Muscle of back (tissue), 11 donors: ENCODE results near the gene GRM4. TPM values are rescaled to one million over a fixed set of nuclear protein-coding genes. Genes with fewer than 3 reads are reported as not detected.

Experiments
- DNase-seq, 3 donors: peaks; one replicate each; pipeline versions ENCODE4 v3.0.0 to v3.0.0-alpha.2; 2013
- polyA plus RNA-seq, 10 donors: library from polyadenylated mRNA; unstranded; fragments of 120-200 nt; gene quantifications; one replicate each; pipeline ENCODE4 v1.2.1, GENCODE V29; 2013; ENCODE audit not compliant: insufficient read length in 10 of 10

Gene GRM4
- polyA plus RNA-seq, 10 donors: 0.48 to 2.6 (median 1.3) TPM

DNA sequence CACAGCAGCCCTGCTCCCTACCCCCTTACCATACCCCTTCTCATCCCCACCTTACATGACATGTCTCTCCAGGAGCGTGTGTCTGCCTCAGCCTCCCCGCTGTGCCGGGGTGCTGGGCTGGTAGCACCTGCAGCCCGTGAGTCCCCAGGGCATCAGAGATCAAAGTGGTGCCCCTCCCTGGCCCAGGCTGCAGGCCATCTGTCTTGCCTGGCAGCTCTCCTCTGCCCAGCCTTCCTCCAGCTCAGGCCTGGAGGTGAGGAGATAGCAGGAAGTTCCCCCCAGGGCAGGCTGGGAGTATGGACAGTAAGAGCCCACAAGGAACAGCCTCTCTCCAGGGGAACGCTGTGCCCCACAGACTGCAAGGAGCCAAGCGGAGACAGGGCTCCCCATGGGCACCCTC, 35.3 kb downstream of the GRM4 start:
- DNase-seq: no peak

DNA sequence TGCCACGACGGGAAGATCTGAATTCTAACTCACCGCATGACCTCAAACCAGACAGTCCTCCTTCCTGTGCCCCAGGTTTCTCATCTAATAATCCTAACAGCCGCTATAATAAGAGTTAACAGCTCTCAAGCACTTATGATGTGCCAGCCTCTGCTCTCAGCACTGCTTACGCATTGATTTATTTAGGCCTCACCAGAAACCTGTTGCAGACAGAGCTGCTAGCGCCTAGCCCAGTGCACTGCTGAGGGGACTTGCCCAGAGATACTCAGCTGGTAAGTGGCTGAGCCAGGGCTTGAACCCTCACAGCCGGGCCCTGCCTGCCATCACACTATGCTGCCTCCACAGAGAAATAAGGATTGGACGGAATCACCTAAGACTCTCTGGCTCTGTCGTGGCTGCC, 37.7 kb downstream of the GRM4 start:
- no peak for DNase-seq

DNA sequence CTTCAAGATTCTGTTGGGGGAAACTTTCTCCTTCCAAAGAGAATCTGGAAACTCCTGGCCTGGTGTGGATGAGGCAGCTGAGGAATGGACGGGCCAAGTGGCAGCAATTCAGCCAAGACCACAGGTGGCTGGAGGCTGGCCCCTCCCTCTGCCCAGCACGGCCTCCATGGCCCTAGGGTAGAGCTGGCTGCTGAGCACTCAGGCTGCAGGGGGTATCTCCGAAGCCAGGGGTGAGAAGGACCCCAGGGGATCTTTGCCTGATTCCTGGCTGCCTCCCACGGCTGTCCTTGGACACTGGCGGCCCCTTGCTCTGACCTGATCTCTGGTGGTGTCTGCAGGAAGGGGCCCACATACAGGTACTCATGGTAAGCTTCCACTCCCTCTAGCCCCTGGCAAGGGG, 39.0 kb downstream of the GRM4 start:
- no peak for DNase-seq

DNA sequence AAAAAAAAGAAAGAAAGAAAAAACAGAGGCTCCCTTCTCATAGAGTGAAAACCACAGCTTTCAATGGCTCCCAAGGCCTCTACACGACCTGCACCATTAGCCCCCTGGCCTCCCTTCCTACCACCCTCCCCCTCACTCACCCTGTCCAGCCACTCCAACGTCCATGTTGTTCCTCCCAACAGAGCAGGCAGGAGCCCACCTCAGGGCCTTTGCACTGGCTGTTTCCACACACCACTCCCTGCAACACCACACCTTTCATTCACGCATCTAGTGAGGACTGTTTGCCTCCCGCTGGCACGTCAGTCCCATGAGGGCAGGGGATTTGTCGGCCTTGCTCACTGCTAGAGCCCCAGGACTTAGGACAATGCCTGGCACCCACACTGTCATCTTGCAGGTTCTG, 39.5 kb downstream of the GRM4 start:
- no peak for DNase-seq

DNA sequence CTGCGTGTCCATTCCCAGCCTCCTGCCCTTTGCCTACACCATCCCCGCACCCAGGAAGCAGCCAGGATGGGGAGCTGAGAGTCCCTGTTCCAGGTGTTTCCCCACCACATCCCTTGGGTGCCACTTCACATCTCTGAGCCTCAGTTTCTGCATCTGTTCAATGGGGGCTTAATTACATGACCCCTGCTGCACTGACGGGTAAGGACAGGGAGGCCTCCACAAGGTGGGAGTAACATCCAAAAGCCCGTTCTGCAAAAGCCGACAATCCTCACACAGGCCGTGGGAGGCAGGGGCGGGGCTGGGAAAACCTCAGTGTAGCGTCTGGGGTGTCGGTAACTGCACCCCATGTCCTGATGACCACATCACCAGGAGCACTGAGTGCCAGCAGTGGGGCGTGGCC, 41.3 kb downstream of the GRM4 start:
- no peak for DNase-seq

DNA sequence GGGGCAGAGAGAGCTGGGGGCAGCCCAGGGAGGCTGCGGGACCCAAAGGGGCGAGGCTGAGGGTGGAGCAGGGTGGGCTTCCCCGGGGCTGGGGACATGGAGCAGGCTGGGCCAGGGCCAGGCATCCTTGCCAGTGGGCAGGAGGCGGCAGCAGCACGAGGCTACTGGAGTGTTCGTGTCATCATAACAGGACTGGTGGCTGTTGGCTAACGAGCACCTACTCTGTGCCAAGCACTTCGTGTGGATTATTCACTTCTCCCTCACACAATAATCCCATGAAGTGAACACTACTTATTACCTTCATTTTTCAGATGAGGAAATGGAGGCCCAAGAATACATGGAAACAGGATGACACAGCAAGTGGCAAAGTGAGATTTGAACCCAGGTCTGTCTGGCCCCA, 41.7 kb downstream of the GRM4 start:
- no peak for DNase-seq

DNA sequence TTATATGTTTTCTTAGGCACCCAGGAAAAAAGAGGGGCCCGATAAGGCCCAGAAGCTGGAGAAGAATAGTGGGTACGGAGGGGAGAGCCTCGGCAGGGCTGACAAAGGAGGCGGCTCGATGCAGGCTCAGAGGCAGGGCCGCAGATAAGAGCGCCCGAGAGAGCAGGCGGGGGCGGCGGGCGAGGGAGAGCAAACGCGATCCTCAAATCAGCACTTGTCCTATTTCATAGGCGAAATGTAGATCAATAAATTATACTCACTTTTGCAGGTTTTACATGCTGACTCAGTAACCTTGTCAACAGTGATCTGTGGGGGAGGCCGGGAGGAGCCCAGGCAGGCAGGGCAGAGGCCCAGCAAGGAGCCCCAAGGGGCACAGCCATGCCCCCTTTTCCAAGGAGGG, 42.6 kb downstream of the GRM4 start:
- DNase-seq: no peak

DNA sequence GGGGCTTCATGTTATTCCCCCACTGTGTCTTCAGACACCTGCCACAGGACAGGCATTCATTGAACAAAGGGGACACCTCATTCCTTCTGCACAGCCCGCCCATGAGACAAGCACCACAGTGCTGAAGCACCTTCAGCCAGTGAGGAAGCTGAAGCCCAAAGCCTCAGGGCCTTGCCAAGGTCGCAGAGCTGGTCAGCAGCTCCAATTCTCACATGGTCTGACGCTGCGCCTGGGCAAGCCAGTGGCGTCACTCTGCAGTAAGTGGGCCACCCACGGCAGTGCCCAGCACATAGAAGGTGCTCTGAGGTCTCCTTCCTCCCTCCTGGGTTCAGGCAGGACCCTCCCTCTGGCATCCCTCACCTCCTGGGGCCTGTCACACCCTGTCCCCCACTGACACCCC, 43.2 kb downstream of the GRM4 start:
- no peak for DNase-seq

DNA sequence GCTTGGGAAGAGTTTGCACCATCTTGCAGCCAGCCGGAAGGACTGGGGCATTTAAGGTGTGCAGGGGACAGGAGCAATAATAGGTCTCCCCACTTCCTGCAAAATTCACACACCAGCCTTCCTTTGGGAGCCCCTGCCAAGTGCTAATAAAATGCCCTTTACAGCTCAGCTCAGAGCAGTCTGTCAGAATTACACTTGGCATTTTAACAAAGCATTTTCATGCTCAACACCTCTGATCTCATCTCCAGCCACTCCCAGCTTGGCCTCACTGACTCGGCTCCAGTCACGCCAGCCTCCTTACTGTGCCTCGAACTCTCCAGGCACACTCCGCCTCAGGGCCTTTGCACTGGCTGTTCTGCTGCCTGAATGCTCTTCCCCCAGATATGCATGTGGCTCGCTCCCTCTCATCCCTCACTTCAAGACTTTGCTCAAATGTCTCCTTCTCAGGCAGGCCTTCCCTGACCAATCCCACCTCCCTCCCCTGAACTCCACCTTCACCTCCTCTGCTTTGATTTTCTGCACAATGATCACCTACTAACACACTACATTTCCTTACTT, 43.7 kb downstream of the GRM4 start:
- DNase-seq: no peak

DNA sequence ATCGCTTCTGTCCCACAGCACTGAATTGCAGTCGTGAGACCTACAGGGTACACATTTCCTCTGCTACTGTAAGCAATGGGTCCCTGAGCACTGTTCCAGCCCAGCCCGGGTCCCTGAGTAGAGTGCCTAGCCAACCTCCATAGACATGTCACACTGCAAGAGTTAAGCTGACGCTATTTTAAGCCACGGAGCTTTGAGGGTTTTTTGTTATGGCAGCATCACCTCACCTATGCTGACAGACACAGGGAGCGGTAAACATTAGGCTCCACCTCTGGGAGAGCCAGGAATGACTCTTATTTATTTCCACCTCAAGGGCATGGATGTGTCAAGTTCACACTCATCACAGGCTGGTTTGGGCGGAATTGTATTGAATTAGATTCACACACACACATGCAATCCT, 45.1 kb downstream of the GRM4 start:
- no peak for DNase-seq

DNA sequence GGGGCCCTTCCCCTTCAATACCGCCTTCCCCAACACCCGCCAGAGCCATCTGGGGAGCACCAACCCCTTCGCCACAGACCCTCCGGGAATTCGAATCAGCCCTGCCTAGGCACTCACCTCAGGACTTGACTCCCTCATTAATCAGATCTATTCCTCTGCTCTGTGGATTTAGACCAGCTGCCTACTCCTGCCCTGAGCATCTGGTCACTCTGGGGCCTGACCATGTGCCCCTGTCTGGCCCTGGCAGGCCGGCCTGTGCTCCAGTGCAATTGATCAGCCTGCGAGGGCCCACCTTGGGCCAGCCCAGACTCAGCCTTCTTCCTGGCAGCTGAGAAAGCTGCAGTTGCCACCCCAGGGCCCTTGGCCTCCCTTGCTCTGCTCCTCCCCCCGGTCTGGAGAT, 46.0 kb downstream of the GRM4 start:
- no peak for DNase-seq

DNA sequence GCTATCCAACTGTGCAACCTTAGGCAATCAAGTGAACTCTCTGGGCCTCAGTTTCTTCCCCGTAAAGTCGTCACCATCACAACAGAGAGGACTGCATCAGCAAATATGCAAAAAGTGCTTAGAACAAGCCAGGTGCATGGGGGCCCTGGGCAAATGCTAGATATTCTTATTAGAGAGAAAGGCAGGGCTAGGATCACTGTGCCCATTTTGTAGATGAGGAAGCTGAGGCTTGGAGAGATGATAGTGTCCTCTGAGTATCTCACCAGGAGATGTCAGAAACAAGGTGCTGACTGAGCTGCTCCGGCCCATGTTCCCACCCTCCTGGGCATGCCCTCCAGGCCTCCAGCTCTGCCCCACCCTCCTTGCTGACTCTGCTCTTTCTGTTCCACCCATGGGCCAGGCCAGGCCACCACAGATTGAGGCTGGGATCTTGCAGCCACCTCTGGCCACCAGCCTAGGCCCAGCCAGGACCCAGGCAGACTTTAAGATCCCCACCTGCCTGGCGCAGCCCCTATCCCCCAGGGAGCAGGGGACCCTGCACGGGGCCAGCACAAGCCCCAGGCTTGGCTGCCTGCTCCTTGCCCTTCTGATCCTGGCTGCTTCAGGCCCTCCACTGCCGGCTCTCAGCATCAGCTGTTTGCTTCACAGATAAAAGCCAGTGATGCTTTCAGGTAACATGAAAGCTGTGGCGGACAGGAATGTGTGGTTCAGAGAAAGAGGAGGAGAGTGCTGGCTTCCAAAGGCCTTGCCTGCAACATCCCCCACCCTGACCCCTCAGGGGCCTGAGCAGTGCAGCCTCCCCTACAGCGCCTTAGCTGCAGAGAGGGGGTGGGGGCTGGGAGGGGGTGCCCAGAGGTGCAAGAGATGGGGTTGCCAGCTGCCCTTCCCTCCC, 47.6 kb downstream of the GRM4 start:
- DNase-seq: no peak

DNA sequence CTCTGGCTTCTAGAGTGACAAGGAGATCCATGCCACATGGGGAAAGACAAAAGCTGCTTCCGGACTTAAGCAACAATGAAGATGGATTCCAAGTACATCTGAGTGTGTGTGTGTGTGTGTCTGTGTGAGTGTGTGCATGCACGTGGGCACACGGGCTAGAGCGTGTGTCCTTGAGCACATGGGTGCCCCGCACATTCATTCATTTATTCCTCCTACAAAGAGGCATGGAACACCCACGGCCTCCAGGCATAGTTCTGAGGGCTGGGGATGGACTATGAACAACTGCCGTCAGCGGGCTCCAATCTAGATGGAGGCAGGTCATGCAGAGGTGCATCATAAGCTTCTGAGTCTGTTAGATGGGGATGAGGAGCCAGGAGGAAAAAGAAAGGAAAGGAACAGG, 49.1 kb downstream of the GRM4 start:
- DNase-seq: no peak

DNA sequence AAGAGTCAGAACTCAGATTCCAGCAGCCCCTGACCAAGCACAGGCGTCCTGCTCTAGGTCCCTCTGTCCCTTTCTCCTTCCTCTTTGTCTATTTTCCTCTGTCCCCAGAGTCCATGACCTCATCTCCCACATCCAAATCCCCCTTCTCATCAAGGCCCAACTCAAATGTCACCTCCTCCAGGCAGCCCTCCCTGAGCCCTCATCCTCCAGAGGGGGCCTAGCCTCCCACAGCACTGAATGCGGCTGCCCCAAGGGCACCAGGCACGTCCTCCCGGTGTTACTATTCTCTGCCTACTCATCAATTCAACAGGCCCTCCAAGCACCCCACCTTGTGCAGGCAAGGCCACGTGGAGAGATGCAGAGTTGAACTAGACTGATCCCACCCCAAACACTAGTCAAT, 49.7 kb downstream of the GRM4 start:
- DNase-seq: no peak

DNA sequence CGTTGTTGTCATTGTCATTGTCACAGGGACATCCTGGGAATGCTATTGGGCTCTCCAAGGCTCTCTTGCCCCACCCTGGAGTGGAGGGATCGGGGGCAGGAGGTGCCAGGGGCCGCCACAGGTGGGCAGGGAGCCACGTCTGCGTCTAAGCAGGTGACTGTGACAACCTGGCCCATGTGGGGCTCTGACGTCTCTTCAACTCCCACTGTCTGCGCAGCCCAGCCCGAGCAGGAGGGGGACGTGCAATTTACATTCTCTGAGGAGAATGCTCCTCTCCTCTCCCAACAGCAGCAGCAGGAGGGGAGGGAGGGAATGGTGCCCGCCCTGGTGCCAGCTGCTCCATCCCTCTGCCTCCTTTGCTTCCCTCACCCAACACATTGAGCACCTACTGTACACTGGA, 50.1 kb downstream of the GRM4 start:
- no peak for DNase-seq

DNA sequence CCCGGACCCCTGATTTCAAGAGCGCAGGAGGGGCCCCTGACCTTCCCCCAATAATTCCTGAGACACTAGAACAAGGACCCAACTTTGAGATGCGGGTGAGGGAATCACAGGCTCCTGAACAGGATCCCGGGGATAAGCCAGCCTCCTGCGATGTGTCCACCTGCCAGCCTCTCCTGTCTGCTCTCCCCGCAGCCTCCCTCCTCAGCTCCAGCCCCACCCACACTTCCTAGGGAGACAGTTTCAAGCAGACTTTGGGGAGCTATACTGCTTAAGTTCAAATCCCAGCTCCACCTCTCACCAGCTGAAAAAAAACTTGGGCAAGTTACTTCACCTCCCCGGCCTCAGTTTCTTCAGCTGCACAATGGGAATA, 50.8 kb downstream of the GRM4 start:
- no peak for DNase-seq

DNA sequence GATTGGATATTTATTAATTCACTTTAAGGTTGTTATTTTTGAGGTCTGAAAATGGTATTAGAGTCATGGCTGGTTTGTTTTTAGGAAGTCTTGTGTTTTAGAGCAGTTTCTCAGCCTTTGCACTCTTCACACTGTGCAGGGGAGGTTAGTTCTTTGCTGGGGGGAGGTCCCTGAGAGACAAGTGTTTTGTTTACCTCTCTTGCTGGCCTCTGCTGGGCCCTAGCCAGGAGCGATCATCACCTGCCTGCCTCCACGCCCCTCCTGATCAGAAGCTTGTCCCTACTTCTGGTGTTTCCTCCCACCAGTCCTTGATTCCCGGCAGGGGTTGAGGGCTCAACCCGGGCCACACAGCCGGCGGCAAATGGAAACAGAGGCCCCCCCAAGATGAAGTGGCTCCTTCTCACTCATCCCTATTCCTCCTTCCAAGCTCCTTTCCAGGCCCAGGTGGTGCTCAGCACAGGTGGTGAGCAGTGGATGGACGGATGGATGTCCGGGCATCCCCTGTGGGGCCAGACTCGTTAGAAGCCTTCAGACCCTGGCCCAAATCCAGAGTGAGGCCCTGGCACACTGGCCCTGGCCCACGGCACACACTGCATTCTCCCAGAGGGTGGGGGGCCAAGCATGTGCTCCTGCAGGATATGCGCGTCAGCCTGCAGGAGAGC, 51.3 kb downstream of the GRM4 start:
- no peak for DNase-seq

DNA sequence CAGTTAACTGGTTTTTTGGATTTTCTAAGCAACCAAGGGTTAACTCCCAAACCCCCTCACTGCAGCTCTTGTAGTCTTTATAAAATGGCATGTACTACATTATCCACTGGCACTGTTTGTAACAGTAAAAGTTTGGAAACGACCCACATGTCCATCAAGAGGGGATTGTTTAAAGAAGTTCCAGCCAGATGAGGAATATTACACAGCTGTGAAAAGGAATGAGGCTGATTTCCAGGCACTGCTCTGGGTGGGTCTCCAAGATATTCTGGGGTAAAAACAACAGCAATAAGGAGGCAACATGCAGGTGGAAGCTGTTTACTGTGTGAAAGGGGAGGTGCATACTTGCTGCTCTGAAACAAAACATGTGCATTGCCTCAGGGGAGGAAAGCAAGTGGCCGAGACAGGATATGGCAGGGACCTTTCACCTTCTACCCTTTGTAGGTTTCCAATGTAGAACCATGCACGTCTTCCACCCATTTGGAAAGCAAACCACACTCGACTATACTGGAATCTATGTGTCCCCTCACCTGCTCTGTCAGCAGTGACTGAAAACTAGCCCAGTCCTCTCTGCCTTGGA, 51.9 kb downstream of the GRM4 start:
- DNase-seq: no peak

DNA sequence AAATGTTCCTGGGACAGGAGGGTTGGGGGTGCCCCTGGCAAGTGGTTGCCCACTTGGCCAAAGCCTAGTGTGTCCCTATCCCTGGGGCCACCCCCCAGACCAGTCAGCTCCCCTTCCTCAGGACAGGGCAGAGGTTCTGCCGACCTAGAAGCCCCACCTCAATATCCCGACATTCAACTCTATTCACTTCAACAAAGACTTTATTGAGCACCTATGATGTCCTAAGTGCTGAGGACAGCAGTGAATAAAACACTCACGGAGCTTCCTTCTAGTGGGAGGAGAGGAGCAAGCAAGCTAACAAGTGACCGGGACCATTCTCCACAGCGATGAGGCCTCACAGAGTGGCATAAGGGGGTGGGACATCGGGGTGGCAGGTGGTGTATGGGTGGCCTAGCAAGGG, 52.7 kb downstream of the GRM4 start:
- DNase-seq: no peak

DNA sequence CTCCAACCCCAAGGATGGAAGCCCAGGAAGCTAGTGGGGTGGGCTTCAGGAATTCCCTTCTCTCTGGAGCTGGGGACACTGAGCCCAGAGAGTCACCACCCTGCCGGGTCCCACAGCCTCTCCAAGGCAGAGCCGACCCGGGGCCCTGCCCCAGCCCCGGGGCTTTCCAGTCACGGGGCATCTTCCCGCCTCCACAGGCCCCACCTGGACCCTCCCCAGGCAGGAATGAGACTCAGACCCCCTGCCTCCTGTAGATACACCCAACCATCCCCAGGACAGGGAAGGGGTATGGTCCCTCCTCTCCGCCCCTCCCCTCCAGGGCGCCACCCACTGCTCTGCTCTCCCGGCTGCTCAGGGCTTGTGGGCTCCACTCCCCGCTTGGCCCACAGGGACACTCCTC, 53.3 kb downstream of the GRM4 start:
- DNase-seq: no peak

DNA sequence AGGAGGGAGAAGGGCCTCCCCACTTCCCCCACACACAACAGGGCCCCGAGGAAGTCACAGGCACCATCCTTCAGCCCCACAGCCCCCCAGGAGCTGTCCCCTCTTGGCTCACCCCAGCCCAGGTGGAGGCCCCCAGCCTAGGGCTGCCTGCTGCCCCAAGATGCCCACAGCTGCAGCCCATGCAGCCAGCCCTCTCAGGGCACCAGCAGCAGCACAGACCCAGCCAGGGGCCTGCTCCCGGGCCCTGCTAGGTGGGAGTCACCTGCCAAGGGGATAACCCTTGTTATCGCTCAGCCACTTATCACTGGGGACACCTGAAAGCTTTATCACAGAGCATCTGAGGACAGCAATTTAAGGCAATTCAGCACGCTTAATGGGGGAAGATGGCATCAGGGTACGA, 55.0 kb downstream of the GRM4 start:
- no peak for DNase-seq

DNA sequence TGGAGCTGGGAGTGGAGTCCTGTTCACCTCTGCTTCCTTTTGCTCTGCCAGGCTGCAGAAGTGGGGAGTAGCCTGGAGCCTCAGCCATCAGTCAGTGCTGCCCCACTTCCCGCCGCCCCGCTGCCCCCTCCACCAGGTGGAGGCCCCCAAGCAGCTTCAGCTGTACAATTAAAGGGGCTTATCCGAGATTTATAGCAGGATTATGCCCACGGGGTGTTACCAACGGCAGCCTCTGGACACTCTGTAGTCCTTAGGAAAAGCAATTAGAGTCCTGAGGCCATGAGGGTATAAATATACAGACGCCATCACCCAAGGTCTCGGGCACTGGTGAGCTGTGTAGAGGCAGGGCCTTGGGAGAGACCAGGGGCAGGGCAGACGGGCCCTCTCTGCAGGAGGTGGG, 55.4 kb downstream of the GRM4 start:
- DNase-seq: no peak

DNA sequence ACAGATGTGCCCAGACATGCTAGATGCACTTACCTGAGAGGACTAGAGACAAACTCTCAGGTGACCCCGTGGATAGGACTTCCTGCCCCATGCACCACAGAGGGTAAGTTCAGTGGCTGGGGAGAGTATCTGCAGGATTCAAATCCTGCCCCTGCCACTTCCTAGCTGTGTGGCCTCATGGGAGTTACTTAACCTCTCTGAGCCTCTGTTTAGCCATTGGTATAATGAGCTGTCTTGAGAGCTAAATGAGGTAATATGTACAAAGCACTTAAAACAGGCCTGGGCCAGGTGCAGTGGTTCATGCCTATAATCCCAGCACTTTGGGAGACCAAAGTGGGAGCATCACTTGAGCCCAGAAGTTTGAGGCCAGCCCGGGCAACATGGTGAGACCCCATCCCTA, 59.3 kb downstream of the GRM4 start:
- no peak for DNase-seq
